IMR-90 (cell line): ENCODE results near the gene REXO5. TPM values are rescaled to one million over a fixed set of nuclear protein-coding genes. Genes with fewer than 3 reads are reported as not detected.

Source experiments
- ATAC-seq: fragments of 200-7000 bp; cut with Tn5 transposase; 2 replicates; pipeline ENCODE4 v1.9.1; 2020; ENCODE audit warnings: low read depth, mild to moderate bottlenecking, moderate library complexity
- BruUV-seq: library from RNA; stranded (reverse); fragments of 400-500 nt; replicated peaks from 2 replicates; lab custom pipeline; 2021; lab: Mats Ljungman, UMichigan
- CTCF ChIA-PET: fragments of 300-600 bp; formaldehyde crosslinking; extraction: SDS; loops from one replicate; lab custom pipeline; 2021; ENCODE audit warnings: antibody characterized with exemption; lab: Yijun Ruan, JAX
- POLR2A ChIA-PET: fragments of 300-600 bp; sonication (Branson Sonifier 250); formaldehyde crosslinking; loops from one replicate; lab custom pipeline; 2022; ENCODE audit warnings: antibody characterized with exemption; ENCODE audit not compliant: unreplicated experiment; lab: Charles Lee
- DNase-seq: peaks from one replicate; pipeline ENCODE4 v3.0.0; 2013
- H2AFZ ChIP-seq: replicated peaks from 2 replicates; pipeline ENCODE3; 2013; ENCODE audit warnings: low read length, mild to moderate bottlenecking; ENCODE audit not compliant: poor library complexity
- H2AK5ac ChIP-seq: 2 replicates; pipeline ENCODE4 v1.6.1; 2013; ENCODE audit warnings: low read depth, low read length, inconsistent platforms
- H2AK9ac ChIP-seq: replicated peaks from 2 replicates; pipeline ENCODE3; 2013; ENCODE audit warnings: mild to moderate bottlenecking, low read depth, low read length, moderate library complexity; ENCODE audit not compliant: poor library complexity
- H2BK120ac ChIP-seq: 2 replicates; pipeline ENCODE4 v1.6.1; 2013; ENCODE audit warnings: low read depth, low read length, inconsistent platforms
- H2BK15ac ChIP-seq: 3 replicates; pipeline ENCODE4 v1.6.1; 2013; ENCODE audit warnings: low read depth, low read length, inconsistent platforms
- H2BK20ac ChIP-seq: 2 replicates; pipeline ENCODE4 v1.6.1; 2013; ENCODE audit warnings: low read depth, mild to moderate bottlenecking, inconsistent platforms, low read length, moderate library complexity
- H2BK5ac ChIP-seq: 2 replicates; pipeline ENCODE4 v1.6.1; 2013; ENCODE audit warnings: mild to moderate bottlenecking, low read depth, low read length, inconsistent platforms; ENCODE audit not compliant: poor library complexity, severe bottlenecking
- H3K14ac ChIP-seq: replicated peaks from 2 replicates; pipeline ENCODE4 v1.6.1; 2013; ENCODE audit warnings: low read depth, low read length, inconsistent platforms
- H3K18ac ChIP-seq: 2 replicates; pipeline ENCODE4 v1.6.1; 2013; ENCODE audit warnings: low read depth, low read length, control low read depth
- H3K23ac ChIP-seq: 2 replicates; pipeline ENCODE4 v1.6.1; 2013; ENCODE audit warnings: low read depth, low read length, inconsistent platforms
- H3K27ac ChIP-seq: 2 replicates; pipeline ENCODE4 v1.5.1; 2013; ENCODE audit warnings: mild to moderate bottlenecking, control low read depth, low read length; ENCODE audit not compliant: insufficient read depth
- H3K27me3 ChIP-seq: 2 replicates; pipeline ENCODE4 v1.6.1; 2013; ENCODE audit warnings: low read length; ENCODE audit not compliant: control insufficient read depth, insufficient read depth
- H3K36me3 ChIP-seq: 2 replicates; pipeline ENCODE4 v1.6.1; 2013; ENCODE audit warnings: low read length, mixed read lengths; ENCODE audit not compliant: control insufficient read depth, insufficient read depth
- H3K4ac ChIP-seq: 2 replicates; pipeline ENCODE4 v1.6.1; 2013; ENCODE audit warnings: low read depth, low read length, inconsistent platforms
- H3K4me1 ChIP-seq: 2 replicates; pipeline ENCODE4 v1.6.1; 2013; ENCODE audit warnings: low read length, mixed read lengths; ENCODE audit not compliant: control insufficient read depth, insufficient read depth
- H3K4me2 ChIP-seq: 2 replicates; pipeline ENCODE4 v1.6.1; 2013; ENCODE audit warnings: low read depth, mild to moderate bottlenecking, control low read depth, low read length, moderate library complexity
- H3K4me3 ChIP-seq: 2 replicates; pipeline ENCODE4 v1.5.1; 2013; ENCODE audit warnings: low read depth, mild to moderate bottlenecking, control low read depth, low read length, moderate library complexity; ENCODE audit not compliant: insufficient read depth
- H3K56ac ChIP-seq: 2 replicates; pipeline ENCODE4 v1.6.1; 2013; ENCODE audit warnings: low read length, inconsistent platforms; ENCODE audit not compliant: insufficient read depth; ENCODE audit errors: extremely low read depth
- H3K79me1 ChIP-seq, 2 experiments: 2 replicates each; pipeline ENCODE4 v1.6.1; 2013; ENCODE audit warnings: low read length in 2 of 2, inconsistent platforms in 1 of 2, low read depth in 1 of 2
- H3K9ac ChIP-seq: 2 replicates; pipeline ENCODE4 v1.6.1; 2013; ENCODE audit warnings: low read depth, low read length, control low read depth
- H3K9me1 ChIP-seq: 2 replicates; pipeline ENCODE4 v1.6.1; 2013; ENCODE audit warnings: low read length, inconsistent platforms; ENCODE audit not compliant: insufficient read depth
- H3K9me3 ChIP-seq: 2 replicates; pipeline ENCODE4 v1.6.1; 2013; ENCODE audit warnings: low read length; ENCODE audit not compliant: control insufficient read depth, insufficient read depth
- H4K20me1 ChIP-seq: 2 replicates; pipeline ENCODE4 v1.6.1; 2013; ENCODE audit warnings: low read length, inconsistent platforms; ENCODE audit not compliant: insufficient read depth
- H4K5ac ChIP-seq: 2 replicates; pipeline ENCODE4 v1.6.1; 2013; ENCODE audit warnings: mild to moderate bottlenecking, low read depth, low read length, control low read depth
- H4K8ac ChIP-seq, 2 experiments: 2 replicates each; pipeline ENCODE4 v1.6.1; 2013; ENCODE audit warnings: low read depth in 2 of 2, low read length in 2 of 2, control low read depth in 1 of 2, inconsistent platforms in 1 of 2
- H4K91ac ChIP-seq: 2 replicates; pipeline ENCODE4 v1.6.1; 2013; ENCODE audit warnings: low read depth, low read length, inconsistent platforms; ENCODE audit not compliant: insufficient read depth
- BHLHE40 ChIP-seq: fragments of 150-350 bp; IDR thresholded peaks from 2 replicates; pipeline ENCODE4 v1.6.1; 2016; ENCODE audit warnings: mild to moderate bottlenecking, low read depth, low read length
- CHD1 ChIP-seq: IDR thresholded peaks from 2 replicates; pipeline ENCODE4 v1.6.1; 2012; ENCODE audit warnings: low read depth, low read length, improper control_type of control experiment
- CTCF ChIP-seq: conservative IDR thresholded peaks from 2 replicates; pipeline ENCODE4 v1.5.1; 2012; ENCODE audit warnings: mild to moderate bottlenecking, low read depth, low read length, improper control_type of control experiment
- NFE2L2 ChIP-seq: fragments of 150-350 bp; IDR thresholded peaks from 2 replicates; pipeline ENCODE4 v1.6.1; 2016; ENCODE audit warnings: low read depth, mild to moderate bottlenecking, low read length
- POLR2A ChIP-seq: IDR thresholded peaks from 2 replicates; pipeline ENCODE4 v1.6.1; 2012; ENCODE audit warnings: mild to moderate bottlenecking, low read depth, low read length
- WGBS, 2 experiments: methylation state at CpG; one replicate each; pipeline versions ENCODE4 v1.1.5 to v1.1.7; 2013; ENCODE audit warnings: missing lambda C conversion rate in 2 of 2; ENCODE audit not compliant: insufficient read length in 1 of 2; ENCODE audit errors: extremely low coverage in 2 of 2; 5-methylcytosine and 5-hydroxymethylcytosine counted together
- dilution Hi-C: fragments of 300-500 bp; cut with HindIII; formaldehyde crosslinking; loops from one replicate; pipeline ENCODE4 v1.14.3; 2018; ENCODE audit warnings: low sequenced_read_pairs; ENCODE audit not compliant: unreplicated experiment
- in situ Hi-C: fragments of 300-500 bp; cut with MboI; formaldehyde crosslinking; loops from 3 replicates; pipeline ENCODE4 v1.14.3; 2019; ENCODE audit warnings: low sequenced_read_pairs, inconsistent platforms, mixed read lengths
- intact Hi-C: fragments of 100-400 bp; cut with micrococcal nuclease; formaldehyde crosslinking; loops from 2 replicates; pipeline ENCODE4 v1.10.0; 2022
- polyA plus RNA-seq, 3 experiments: library from polyadenylated mRNA; depleted of rRNA; stranded (reverse); fragments of >200 nt; gene quantifications; 2 replicates each; pipeline ENCODE4 v1.2.3, GENCODE V29; 2012; ENCODE audit warnings: low replicate concordance in 1 of 3
- total RNA-seq: library from RNA; depleted of rRNA; stranded (reverse); fragments of >200 nt; gene quantifications from 2 replicates; pipeline ENCODE4 v1.2.3, GENCODE V29; 2012
- TF ChIP-seq, protein P1 (sequence below): fragments of 150-350 bp; IDR thresholded peaks from 2 replicates; pipeline ENCODE4 v1.6.1; 2017; ENCODE audit warnings: mild to moderate bottlenecking, antibody characterized with exemption, low read length, low read depth

REXO5 gene
- total and polyA plus RNA-seq, 2 of the 4 experiments (the other 2 are of a cell fraction) = 3.7 to 7.0 TPM

- dilution Hi-C loops = no loop called here
Measured at GRCh38 chr16:20889625-20890275, 83.4 kb downstream of the REXO5 start.

More at GRCh38 chr16:20889625-20890275, 83.4 kb downstream of the REXO5 start:
- Histone ChIP-seq H3K56ac (no peak overlapping the region), H3K27me3 (no peaks in the 10 kb centered on the region), H3K14ac (no peak overlapping the region), H2BK120ac (no peak overlapping the region), H2BK15ac (no peak overlapping the region), H3K9me3 (no peaks in the 10 kb centered on the region), H3K23ac (no peak overlapping the region), H2BK5ac (no peak overlapping the region), H2AK9ac (no peak overlapping the region), H2BK20ac (no peak overlapping the region), H3K4me2 (no peak overlapping the region), H4K91ac (no peak overlapping the region), H3K9ac (no peak overlapping the region), H3K4ac (no peak overlapping the region), H3K36me3 (peaks cover 21% of the 10 kb centered on the region), H3K4me1 (0 out of 2 replicates have a peak, but pooled peaks cover 1% of the 10 kb centered on the region), H2AFZ (no peak overlapping the region), H2AK5ac (no peak overlapping the region), H3K4me3 (no peak overlapping the region), H3K9me1 (peaks cover 17% of the 10 kb centered on the region), H4K5ac (no peak overlapping the region), H4K20me1 (peaks cover 56% of the 10 kb centered on the region), H3K27ac (no peak overlapping the region), H4K8ac (no peak overlapping the region), H3K18ac (no peak overlapping the region), H3K79me1 (peaks cover 15 to 81% of the 10 kb centered on the region in 2 experiments)
- DNase-seq (no peak), ATAC-seq (no peak)
- intact Hi-C loops (no loop called here), in situ Hi-C loops (no loop called here)
- ChIA-PET CTCF (no interaction called here), POLR2A (no interaction called here)
- no TSS peak for BruUV-seq
- TF ChIP-seq BHLHE40 (no peak), CHD1 (no peak), POLR2A (peak; percentile 23; the same call in 1 of the 2 replicates), NFE2L2 (no peak), CTCF (no peak)
- TF ChIP-seq, protein P1, sequence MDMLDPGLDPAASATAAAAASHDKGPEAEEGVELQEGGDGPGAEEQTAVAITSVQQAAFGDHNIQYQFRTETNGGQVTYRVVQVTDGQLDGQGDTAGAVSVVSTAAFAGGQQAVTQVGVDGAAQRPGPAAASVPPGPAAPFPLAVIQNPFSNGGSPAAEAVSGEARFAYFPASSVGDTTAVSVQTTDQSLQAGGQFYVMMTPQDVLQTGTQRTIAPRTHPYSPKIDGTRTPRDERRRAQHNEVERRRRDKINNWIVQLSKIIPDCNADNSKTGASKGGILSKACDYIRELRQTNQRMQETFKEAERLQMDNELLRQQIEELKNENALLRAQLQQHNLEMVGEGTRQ = no peak
- WGBS, 2 experiments = no CpG with 5 or more reads among the region's 4 CpGs
